Endothelial cell (in vitro differentiated cells): Measurements from ENCODE around the gene ARHGEF6. TPM values are rescaled to one million over a fixed set of nuclear protein-coding genes. Genes with fewer than 3 reads are reported as not detected.
"Not testable (repeated sequence)": the region's sequence is repeated elsewhere in the genome, so short reads cannot be mapped to it uniquely, and the experiment has no call there.

Experiments
- DNase-seq: peaks from one replicate; pipeline ENCODE4 v3.0.0; 2021; ENCODE audit warnings: low spot score
- H3K27ac Mint-ChIP-seq: one replicate; pipeline ENCODE4 v1.8.0; 2021; ENCODE audit warnings: mixed read lengths, inconsistent platforms; ENCODE audit not compliant: unreplicated experiment
- H3K27me3 Mint-ChIP-seq: one replicate; pipeline ENCODE4 v1.8.0; 2021; ENCODE audit warnings: mild to moderate bottlenecking, moderate library complexity, mixed read lengths, inconsistent platforms; ENCODE audit not compliant: unreplicated experiment
- H3K36me3 Mint-ChIP-seq: one replicate; pipeline ENCODE4 v1.8.0; 2021; ENCODE audit warnings: mild to moderate bottlenecking, low read depth, mixed read lengths, inconsistent platforms; ENCODE audit not compliant: unreplicated experiment
- H3K4me1 Mint-ChIP-seq: one replicate; pipeline ENCODE4 v1.8.0; 2021; ENCODE audit warnings: mild to moderate bottlenecking, mixed read lengths, inconsistent platforms; ENCODE audit not compliant: unreplicated experiment
- H3K4me3 Mint-ChIP-seq: one replicate; pipeline ENCODE4 v1.8.0; 2021; ENCODE audit warnings: mild to moderate bottlenecking, mixed read lengths, inconsistent platforms; ENCODE audit not compliant: unreplicated experiment
- H3K9me3 Mint-ChIP-seq: one replicate; pipeline ENCODE4 v1.8.0; 2021; ENCODE audit warnings: mixed read lengths, inconsistent platforms; ENCODE audit not compliant: unreplicated experiment
- total RNA-seq: library from RNA; stranded (reverse); fragmentation: NEBNext Ultra II Directional; extraction: Animal tissue kit (Norgen Biotek cat#: 25700); gene quantifications from one replicate; pipeline ENCODE4 v1.2.1, GENCODE V29; 2021; ENCODE audit not compliant: unreplicated experiment
- TF ChIP-seq, protein P1 (sequence below): fragments of 200-600 bp; sonication (generic); IDR thresholded peaks from one replicate; pipeline ENCODE4 v1.5.0; 2021; ENCODE audit warnings: antibody characterized with exemption; ENCODE audit not compliant: unreplicated experiment

Gene ARHGEF6
- total RNA-seq, 1 donor from 2014 or later: 18.8 TPM

DNA sequence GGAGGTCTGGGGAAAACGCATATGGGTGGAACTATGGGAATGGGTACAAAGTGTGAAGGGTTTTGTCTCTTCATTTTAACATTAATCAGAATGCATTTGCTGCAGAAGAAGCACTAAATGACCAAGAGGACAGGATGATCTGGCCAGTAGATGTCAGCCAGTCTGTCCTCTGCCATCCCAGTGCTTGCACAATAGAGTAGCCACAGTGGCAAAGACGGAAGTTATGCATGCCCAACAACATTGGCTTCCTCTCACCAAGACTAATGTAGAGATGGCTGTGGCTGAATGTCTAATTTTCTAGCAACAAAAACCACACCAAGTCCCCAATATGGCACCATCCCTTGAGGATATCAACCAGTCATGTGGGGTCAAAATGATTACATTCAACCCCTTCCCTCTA lies 45.0 kb upstream of the ARHGEF6 start:
- Mint-ChIP-seq H3K9me3 (no peaks in the 10 kb centered on the region), H3K4me1 (peaks cover 6% of the 10 kb centered on the region), H3K27me3 (no peaks in the 10 kb centered on the region), H3K27ac (no peak overlapping the region), H3K36me3 (peaks cover 11% of the 10 kb centered on the region), H3K4me3 (no peak overlapping the region)
- TF ChIP-seq, protein P1, sequence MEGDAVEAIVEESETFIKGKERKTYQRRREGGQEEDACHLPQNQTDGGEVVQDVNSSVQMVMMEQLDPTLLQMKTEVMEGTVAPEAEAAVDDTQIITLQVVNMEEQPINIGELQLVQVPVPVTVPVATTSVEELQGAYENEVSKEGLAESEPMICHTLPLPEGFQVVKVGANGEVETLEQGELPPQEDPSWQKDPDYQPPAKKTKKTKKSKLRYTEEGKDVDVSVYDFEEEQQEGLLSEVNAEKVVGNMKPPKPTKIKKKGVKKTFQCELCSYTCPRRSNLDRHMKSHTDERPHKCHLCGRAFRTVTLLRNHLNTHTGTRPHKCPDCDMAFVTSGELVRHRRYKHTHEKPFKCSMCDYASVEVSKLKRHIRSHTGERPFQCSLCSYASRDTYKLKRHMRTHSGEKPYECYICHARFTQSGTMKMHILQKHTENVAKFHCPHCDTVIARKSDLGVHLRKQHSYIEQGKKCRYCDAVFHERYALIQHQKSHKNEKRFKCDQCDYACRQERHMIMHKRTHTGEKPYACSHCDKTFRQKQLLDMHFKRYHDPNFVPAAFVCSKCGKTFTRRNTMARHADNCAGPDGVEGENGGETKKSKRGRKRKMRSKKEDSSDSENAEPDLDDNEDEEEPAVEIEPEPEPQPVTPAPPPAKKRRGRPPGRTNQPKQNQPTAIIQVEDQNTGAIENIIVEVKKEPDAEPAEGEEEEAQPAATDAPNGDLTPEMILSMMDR: no peak
- no peak for DNase-seq

DNA sequence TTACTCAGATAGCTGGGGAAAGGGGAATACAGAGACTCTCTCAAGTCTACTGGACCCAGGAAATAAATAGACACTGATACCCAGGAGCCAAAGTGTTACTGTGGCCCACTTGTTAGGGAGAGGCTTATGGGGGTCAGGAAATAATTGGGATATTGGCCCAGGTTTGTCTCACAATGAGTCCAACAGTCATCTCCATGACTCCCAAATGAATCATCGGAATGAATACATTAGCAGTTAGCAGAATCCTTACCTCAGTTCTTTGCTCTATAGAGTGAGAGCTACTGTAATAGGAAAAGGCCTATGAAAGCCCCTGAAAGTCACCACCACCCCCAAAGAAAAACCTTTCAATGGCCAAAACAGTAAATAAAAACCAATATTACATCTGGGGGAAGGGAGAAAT lies 42.4 kb upstream of the ARHGEF6 start:
- no peak for DNase-seq
- TF ChIP-seq, protein P1: no peak
- Mint-ChIP-seq H3K27me3 (peaks cover 2% of the 10 kb centered on the region), H3K27ac (no peak overlapping the region), H3K36me3 (peaks cover 14% of the 10 kb centered on the region), H3K9me3 (no peaks in the 10 kb centered on the region), H3K4me1 (no peaks in the 10 kb centered on the region), H3K4me3 (no peak overlapping the region)

DNA sequence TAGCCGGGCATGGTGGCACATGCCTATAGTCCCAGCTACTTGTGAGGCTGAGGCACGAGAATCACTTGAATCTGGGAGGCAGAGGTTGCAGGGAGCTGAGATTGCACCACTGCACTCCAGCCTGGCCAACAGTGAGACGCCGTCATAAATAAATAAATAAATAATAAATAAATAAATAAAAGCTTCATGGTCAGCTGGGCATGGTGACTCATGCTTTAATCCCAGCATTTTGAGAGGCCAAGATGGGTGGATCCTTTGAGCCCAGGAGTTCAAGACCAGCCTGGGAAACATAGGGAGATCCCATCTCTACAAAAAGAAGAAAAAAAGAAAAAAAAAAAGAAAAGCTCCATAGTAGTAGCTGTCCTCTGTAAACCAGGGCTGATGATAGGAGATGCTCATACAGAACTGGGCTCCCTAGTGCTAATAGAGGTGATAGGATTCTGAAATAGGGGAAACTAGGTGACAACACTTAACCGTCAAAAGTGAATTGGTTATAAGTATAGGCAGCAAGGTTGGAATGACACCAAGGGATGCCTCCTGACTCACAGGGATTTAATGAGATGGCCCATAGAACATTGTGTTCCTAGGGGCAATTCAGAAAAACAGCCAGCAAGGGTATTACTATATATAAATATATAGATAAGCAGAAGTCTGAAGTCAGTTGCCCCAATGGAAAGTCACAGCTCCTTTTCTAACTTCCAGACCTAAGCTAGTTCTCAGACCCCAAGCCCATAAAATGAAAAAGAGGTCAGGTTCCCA lies 41.8 kb upstream of the ARHGEF6 start:
- TF ChIP-seq, protein P1: no peak
- Mint-ChIP-seq H3K36me3 (peaks cover 14% of the 10 kb centered on the region), H3K27me3 (peaks cover 2% of the 10 kb centered on the region), H3K4me3 (no peak overlapping the region), H3K27ac (no peak overlapping the region), H3K4me1 (no peaks in the 10 kb centered on the region), H3K9me3 (no peaks in the 10 kb centered on the region)
- DNase-seq: no peak

DNA sequence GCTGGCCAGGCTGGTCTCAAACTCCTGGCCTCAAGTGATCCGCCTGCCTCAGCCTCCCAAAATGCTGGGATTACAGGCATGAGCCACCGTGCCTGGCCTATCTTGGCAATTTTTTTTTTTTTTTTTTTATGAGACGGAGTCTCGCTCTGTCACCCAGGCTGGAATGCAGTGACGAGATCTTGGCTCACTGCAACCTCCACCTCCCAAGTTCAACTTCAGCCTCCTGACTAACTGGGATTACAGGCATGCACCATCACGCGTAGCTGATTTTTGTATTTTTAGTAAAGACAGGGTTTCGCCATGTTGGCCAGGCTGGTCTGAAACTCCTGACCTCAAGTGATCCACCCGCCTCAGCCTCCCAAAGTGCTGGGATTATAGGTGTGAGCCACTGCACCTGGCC lies 39.0 kb upstream of the ARHGEF6 start:
- H3K27ac Mint-ChIP-seq, H3K27me3 Mint-ChIP-seq, DNase-seq, H3K4me1 Mint-ChIP-seq, H3K4me3 Mint-ChIP-seq, H3K9me3 Mint-ChIP-seq: not testable (repeated sequence)
- H3K36me3 Mint-ChIP-seq: peaks cover 14% of the 10 kb centered on the region

DNA sequence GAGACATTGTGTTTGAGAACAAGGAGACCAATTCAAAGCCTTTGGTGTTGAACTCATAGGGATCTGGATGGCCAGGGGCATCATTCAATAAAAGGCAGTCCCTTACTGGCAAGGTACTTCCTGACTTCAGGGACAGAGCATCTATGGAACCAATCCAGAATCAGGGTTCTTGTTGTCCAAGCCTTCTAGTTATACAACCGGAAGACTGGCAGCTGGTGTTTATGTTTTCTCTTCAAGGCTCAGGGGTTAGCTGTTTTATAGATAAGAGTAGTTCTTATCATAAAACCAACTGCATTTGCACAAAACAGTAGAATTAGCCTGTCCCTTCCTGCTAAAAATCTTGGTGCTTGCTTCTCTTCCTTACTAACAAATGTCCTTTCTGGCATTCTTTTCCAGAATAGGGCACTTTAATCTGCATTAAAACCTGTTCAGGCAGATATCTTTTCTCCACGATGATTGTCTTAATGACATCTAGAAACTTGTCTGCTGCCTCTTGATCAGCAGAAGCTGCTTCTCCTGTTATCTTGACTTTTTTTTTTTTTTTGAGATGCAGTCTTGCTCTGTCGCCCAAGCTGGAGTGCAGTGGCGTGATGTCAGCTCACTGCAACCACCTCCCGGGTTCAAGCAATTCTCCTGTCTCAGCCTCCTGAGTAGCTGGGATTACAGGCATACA lies 38.4 kb upstream of the ARHGEF6 start:
- H3K4me3 Mint-ChIP-seq: no peak overlapping the region
- no peak for DNase-seq
- H3K27me3 Mint-ChIP-seq: peaks cover 2% of the 10 kb centered on the region
- H3K9me3 Mint-ChIP-seq: no peaks in the 10 kb centered on the region
- no peak overlapping the region for H3K27ac Mint-ChIP-seq
- no peaks in the 10 kb centered on the region for H3K4me1 Mint-ChIP-seq
- TF ChIP-seq, protein P1: no peak
- peaks cover 14% of the 10 kb centered on the region for H3K36me3 Mint-ChIP-seq
